ENCODE results near the gene IGF2R. TPM values are rescaled to one million over a fixed set of nuclear protein-coding genes. Genes with fewer than 3 reads are reported as not detected.

The IGF2R gene
- total RNA-seq, 3 donors from 2014 or later: 60.4 to 112 (median 81.0) TPM

DNA sequence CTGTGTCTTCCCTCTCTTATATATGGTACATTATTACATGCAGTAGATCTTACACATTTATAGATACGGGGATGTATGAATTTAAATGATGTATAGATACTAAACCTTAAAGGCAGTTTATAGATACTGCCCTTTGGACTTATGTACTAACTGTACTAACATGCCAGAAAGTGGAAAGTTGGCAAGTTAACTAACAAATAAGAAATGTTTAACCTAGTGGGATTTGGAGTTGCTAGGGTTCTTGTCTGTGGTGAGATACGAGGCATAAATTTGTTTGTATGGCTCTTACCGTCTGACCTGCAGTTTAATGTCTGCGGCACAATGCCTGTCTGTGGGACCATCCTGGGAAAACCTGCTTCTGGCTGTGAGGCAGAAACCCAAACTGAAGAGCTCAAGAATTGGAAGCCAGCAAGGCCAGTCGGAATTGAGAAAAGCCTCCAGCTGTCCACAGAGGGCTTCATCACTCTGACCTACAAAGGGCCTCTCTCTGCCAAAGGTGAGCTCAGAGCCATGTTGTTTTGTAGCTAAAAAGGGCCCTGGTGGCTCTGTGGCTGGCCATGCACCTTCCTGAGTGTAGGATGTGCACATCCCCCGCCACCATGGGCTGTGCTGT lies 89.8 kb downstream of the IGF2R start:
- TF ChIP-seq POLR2A (IDR thresholded peaks at IDR 0.05): no peak
- no peak for TF ChIP-seq CTCF (IDR thresholded peaks at IDR 0.05)
- no peak for TF ChIP-seq POLR2AphosphoS5 (IDR thresholded peaks at IDR 0.05)
- Histone ChIP-seq H3K9me3 (no peaks in the 10 kb centered on the region), H3K4me3 (no peak overlapping the region), H3K4me1 (no peaks in the 10 kb centered on the region), H3K36me3 (no peaks in the 10 kb centered on the region), H3K27ac (no peak overlapping the region), H3K27me3 (no peaks in the 10 kb centered on the region)
- intact Hi-C loops (cut with DNase I; ENCODE audit: low total_unique reads): no loop called here
- no peak for DNase-seq (ENCODE audit: low spot score in 2 of 2)

DNA sequence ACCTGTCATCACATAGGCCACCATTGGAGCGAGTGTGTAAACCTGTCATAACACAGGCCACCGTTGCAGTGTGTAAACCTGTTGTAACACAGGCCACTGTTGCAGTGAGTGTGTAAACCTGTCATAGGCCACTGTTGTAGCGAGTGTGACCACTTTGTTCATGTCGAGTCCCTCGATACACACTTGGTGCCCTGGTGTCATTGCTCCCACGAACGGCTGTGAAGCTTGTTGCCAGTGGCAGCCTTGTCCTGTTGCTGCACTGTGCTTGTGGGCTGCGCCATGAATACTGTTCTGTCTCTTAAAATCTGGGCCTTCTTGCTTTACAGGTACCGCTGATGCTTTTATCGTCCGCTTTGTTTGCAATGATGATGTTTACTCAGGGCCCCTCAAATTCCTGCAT lies 91.3 kb downstream of the IGF2R start:
- no peaks in the 10 kb centered on the region for H3K4me1 ChIP-seq
- no peaks in the 10 kb centered on the region for H3K9me3 ChIP-seq
- no peaks in the 10 kb centered on the region for H3K27me3 ChIP-seq
- no peak for TF ChIP-seq POLR2AphosphoS5 (IDR thresholded peaks at IDR 0.05)
- TF ChIP-seq POLR2A (IDR thresholded peaks at IDR 0.05): no peak
- no peak for TF ChIP-seq CTCF (IDR thresholded peaks at IDR 0.05)
- H3K36me3 ChIP-seq: no peaks in the 10 kb centered on the region
- no peak for DNase-seq (ENCODE audit: low spot score in 2 of 2)
- intact Hi-C loops (cut with DNase I; ENCODE audit: low total_unique reads): no loop called here
- no peak overlapping the region for H3K27ac ChIP-seq
- no peak overlapping the region for H3K4me3 ChIP-seq

DNA sequence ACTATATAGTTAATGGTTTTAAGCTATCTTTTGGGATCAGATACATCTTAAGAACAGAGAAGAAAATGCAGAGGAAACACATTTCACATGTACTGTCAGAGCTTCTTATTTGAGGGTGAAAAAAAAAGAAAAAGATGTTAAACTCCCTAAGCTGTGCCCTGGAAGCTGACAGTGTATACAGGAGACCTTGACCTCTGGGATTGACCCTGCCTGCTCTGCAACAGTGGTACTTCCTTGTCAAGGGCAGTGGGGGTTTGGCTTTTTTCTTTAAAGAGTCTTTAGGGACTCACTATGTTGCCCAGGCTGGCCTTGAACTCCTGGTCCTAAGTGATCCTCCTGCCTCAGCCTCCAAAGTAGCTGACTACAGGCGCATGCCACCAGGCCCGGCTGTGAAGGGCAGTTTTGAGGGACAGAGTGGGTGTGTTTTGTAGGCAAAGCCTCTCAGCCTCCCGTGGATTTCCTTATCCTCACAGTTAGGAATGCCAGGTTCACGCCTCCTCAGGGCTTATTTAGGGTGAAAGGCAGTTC lies 92.1 kb downstream of the IGF2R start:
- no peak for TF ChIP-seq POLR2A (IDR thresholded peaks at IDR 0.05)
- no peak for TF ChIP-seq CTCF (IDR thresholded peaks at IDR 0.05)
- TF ChIP-seq POLR2AphosphoS5 (IDR thresholded peaks at IDR 0.05): no peak
- Histone ChIP-seq H3K27me3 (no peaks in the 10 kb centered on the region), H3K9me3 (no peaks in the 10 kb centered on the region), H3K27ac (no peak overlapping the region), H3K4me3 (no peak overlapping the region), H3K36me3 (no peaks in the 10 kb centered on the region), H3K4me1 (no peaks in the 10 kb centered on the region)
- DNase-seq (ENCODE audit: low spot score in 2 of 2): no peak
- intact Hi-C loops (cut with DNase I; ENCODE audit: low total_unique reads): no loop called here

DNA sequence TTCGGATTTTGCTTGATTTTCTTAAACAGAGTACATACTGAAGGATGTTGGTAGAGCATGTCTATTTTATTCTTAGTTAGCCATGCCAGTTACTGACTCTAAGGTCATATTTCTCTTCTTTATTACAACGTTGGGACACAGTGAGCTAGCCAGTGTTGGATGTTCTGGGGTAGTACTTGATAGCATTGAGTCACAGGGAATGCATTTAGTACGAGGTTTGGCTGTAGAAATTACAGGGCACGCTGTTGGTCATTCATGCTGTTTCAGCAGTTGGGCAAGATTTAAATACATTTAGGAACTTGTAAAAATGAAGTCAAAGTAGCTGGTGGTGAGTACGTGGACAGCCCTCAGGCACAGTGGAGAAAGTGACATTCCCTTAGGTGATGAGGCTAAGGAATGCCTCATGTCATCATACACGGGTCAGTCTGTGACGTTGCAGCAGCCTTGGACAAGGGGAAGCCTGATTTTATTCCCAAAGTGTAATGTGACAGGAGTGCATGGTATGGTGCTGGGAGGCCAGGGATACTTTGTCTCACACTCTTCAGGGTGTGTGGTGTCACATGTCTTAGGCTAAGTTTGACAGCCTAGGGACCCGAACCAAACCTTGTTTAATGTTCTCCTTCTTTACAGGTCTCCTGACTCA lies 95.0 kb downstream of the IGF2R start:
- no peak overlapping the region for H3K27ac ChIP-seq
- H3K36me3 ChIP-seq: no peaks in the 10 kb centered on the region
- intact Hi-C loops (cut with DNase I; ENCODE audit: low total_unique reads): no loop called here

More for the DNA sequence above, 95.0 kb downstream of the IGF2R start:
- no peak for DNase-seq (ENCODE audit: low spot score in 2 of 2)
- Histone ChIP-seq H3K9me3 (no peaks in the 10 kb centered on the region), H3K27me3 (no peaks in the 10 kb centered on the region), H3K4me1 (no peaks in the 10 kb centered on the region), H3K4me3 (no peak overlapping the region)
- TF ChIP-seq POLR2AphosphoS5 (IDR thresholded peaks at IDR 0.05) (no peak), POLR2A (IDR thresholded peaks at IDR 0.05) (no peak), CTCF (IDR thresholded peaks at IDR 0.05) (no peak)

All from breast epithelium (tissue), 4 donors.